Measurements from ENCODE around the gene ZDHHC18.

Gene ZDHHC18

DNA sequence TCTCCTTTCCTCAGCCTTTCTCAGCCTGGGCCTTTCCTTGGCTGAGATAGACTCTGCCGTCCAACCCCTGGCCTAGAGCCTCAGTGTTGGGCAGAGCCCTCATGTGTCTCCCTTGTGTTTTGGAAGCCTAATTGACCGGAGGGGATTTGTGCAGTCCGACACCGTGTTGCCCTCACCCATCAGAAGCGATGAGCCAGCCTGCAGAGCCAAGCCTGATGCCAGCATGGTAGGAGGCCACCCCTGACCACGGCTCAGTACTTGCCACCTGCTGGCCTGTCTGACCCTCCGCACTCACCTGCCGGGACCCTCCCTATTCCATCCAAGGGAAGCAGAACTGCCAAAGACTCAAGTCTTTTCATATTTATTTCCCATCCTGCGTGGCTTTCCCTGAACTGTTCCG is 27.1 kb downstream of the ZDHHC18 start:
- Histone ChIP-seq H3K27me3 (ENCODE audit: insufficient read depth, poor library complexity, severe bottlenecking) (no peaks in the 10 kb centered on the region), H3K4me3 (ENCODE audit: severe bottlenecking) (no peak overlapping the region), H3K27ac (ENCODE audit: poor library complexity, severe bottlenecking) (peak overlapping the region; percentile 98), H3K9me3 (ENCODE audit: severe bottlenecking) (no peaks in the 10 kb centered on the region), H3K36me3 (ENCODE audit: low read depth) (peaks cover 40% of the 10 kb centered on the region), H3K4me1 (ENCODE audit: insufficient read depth, poor library complexity, severe bottlenecking) (peaks cover 45% of the 10 kb centered on the region)
- DNase-seq (ENCODE audit: low spot score) (no peak), ATAC-seq (ENCODE audit: low read depth) (no peak)
- TF ChIP-seq, protein P1, sequence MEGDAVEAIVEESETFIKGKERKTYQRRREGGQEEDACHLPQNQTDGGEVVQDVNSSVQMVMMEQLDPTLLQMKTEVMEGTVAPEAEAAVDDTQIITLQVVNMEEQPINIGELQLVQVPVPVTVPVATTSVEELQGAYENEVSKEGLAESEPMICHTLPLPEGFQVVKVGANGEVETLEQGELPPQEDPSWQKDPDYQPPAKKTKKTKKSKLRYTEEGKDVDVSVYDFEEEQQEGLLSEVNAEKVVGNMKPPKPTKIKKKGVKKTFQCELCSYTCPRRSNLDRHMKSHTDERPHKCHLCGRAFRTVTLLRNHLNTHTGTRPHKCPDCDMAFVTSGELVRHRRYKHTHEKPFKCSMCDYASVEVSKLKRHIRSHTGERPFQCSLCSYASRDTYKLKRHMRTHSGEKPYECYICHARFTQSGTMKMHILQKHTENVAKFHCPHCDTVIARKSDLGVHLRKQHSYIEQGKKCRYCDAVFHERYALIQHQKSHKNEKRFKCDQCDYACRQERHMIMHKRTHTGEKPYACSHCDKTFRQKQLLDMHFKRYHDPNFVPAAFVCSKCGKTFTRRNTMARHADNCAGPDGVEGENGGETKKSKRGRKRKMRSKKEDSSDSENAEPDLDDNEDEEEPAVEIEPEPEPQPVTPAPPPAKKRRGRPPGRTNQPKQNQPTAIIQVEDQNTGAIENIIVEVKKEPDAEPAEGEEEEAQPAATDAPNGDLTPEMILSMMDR (IDR thresholded peaks at IDR 0.05; ENCODE audit: poor library complexity, severe bottlenecking) = no peak

DNA sequence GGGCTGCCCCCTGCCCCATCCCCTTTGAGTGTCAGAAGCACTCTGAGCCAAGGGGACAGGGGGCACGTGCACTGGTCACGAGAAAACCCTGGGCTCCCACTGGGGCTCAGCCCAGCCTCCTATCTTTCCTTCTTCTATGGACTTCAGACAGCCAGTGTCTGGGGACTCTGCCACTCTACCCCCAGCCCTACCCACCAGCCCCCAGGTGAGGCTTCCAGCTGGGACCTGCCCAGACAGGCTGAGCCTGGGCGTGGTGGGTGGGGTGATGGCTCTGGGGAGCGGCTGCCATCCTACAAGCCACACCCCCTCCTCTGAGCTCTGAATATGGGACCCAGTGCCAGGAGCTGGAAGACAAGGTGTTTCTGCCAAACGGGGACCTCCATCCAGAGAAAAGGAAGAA is 28.4 kb downstream of the ZDHHC18 start:
- H3K9me3 ChIP-seq (ENCODE audit: severe bottlenecking) = no peaks in the 10 kb centered on the region
- no peak overlapping the region for H3K4me3 ChIP-seq (ENCODE audit: severe bottlenecking)
- peaks cover 36% of the 10 kb centered on the region for H3K36me3 ChIP-seq (ENCODE audit: low read depth)
- TF ChIP-seq, protein P1 (IDR thresholded peaks at IDR 0.05; ENCODE audit: poor library complexity, severe bottlenecking) = no peak
- DNase-seq (ENCODE audit: low spot score) (peak; percentile 88), ATAC-seq (ENCODE audit: low read depth) (peak; percentile 49)
- peaks cover 47% of the 10 kb centered on the region for H3K4me1 ChIP-seq (ENCODE audit: insufficient read depth, poor library complexity, severe bottlenecking)
- H3K27me3 ChIP-seq (ENCODE audit: insufficient read depth, poor library complexity, severe bottlenecking) = no peaks in the 10 kb centered on the region
- peak overlapping the region; percentile 98 for H3K27ac ChIP-seq (ENCODE audit: poor library complexity, severe bottlenecking)

DNA sequence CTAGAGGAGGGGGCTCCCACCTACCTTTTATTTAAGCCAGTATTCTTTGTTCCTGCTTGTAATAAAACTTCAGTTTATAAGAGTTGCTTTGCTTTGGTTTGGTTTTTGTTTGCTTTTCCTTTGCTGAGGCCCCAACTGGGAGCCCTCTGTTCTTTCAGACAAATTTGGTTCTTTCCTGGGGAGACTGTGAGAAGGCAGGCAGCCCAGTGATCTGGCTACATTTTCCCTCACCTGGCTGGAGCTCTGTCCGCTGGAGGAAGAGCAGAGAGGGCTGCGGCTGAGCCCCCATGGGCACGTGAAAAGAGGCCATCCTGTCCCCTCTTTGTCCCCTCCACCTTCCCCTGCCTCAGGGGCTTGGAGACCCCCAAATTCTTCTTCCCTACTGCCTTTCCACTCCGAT is 29.1 kb downstream of the ZDHHC18 start:
- ATAC-seq (ENCODE audit: low read depth) (no peak), DNase-seq (ENCODE audit: low spot score) (no peak)
- peak overlapping the region; percentile 98 for H3K27ac ChIP-seq (ENCODE audit: poor library complexity, severe bottlenecking)
- no peaks in the 10 kb centered on the region for H3K27me3 ChIP-seq (ENCODE audit: insufficient read depth, poor library complexity, severe bottlenecking)
- TF ChIP-seq, protein P1 (IDR thresholded peaks at IDR 0.05; ENCODE audit: poor library complexity, severe bottlenecking) = no peak
- H3K4me3 ChIP-seq (ENCODE audit: severe bottlenecking) = no peak overlapping the region
- H3K9me3 ChIP-seq (ENCODE audit: severe bottlenecking) = no peaks in the 10 kb centered on the region
- peaks cover 28% of the 10 kb centered on the region for H3K36me3 ChIP-seq (ENCODE audit: low read depth)
- peaks cover 47% of the 10 kb centered on the region for H3K4me1 ChIP-seq (ENCODE audit: insufficient read depth, poor library complexity, severe bottlenecking)

DNA sequence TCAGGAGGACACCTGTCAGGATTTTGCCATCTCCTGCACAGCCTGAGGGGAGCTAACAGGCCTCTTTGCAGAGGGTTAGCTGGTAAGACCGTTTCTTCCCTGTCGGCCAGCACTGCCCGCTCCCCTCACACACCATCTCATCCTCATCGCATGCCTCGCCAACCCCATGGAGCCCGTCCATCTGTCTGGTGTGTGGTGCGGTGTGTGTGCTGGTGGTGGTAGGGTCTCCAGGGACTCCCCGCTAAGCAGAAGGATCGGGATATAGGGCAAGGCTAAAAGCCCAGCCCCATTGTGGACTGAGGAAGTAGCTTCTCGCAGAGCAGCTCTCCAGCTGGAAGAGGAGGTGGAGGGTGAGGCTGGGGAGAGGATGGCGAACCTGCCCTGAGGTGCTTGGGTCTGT is 29.7 kb downstream of the ZDHHC18 start:
- Histone ChIP-seq H3K4me3 (ENCODE audit: severe bottlenecking) (no peak overlapping the region), H3K27ac (ENCODE audit: poor library complexity, severe bottlenecking) (peak overlapping the region; percentile 98), H3K9me3 (ENCODE audit: severe bottlenecking) (no peaks in the 10 kb centered on the region), H3K4me1 (ENCODE audit: insufficient read depth, poor library complexity, severe bottlenecking) (peaks cover 53% of the 10 kb centered on the region), H3K36me3 (ENCODE audit: low read depth) (peaks cover 23% of the 10 kb centered on the region), H3K27me3 (ENCODE audit: insufficient read depth, poor library complexity, severe bottlenecking) (no peaks in the 10 kb centered on the region)
- ATAC-seq (ENCODE audit: low read depth) (no peak), DNase-seq (ENCODE audit: low spot score) (no peak)
- TF ChIP-seq, protein P1 (IDR thresholded peaks at IDR 0.05; ENCODE audit: poor library complexity, severe bottlenecking) = no peak

DNA sequence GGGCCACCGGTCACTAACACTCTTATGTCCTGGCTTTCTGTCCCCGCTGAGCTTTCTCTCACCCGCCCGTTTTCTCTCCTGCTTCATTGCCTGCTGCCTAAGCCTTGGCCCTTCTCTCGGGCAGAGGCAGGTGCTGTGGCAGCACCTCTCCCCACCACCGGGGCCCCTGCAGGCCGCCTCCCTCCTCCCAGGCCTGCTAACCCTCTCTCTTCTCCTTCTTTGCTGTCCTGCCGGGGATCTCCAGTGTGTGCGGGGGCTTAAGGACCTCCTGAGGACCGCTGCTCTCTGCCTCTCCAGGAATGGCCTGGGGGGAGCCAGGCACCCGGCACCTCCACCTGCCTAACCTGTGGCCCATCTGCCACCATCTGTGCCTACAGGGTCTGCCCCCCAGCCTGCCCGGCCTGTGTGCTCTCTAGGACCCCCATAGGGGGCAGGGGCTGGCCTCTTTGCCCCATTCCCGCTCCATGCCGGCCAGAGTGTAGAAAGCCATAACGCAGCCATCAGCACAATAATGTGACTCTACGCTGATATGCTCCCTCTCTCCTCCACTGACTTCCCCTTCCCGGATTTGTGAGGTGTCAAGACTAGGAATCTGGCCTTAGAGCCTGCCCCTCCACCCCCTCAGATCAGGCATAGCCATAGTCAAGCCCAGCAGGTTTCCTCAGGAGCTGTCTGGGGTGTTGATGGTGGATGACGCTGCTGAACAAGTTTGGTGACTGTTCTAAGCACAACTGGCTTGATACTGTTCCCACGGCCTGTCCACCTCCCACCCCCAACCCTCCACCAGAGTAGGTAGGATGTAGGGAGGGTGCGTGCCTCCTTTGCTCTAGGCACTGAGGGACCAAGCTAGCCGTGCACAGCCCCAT is 30.3 kb downstream of the ZDHHC18 start:
- H3K27me3 ChIP-seq (ENCODE audit: insufficient read depth, poor library complexity, severe bottlenecking) = no peaks in the 10 kb centered on the region
- H3K36me3 ChIP-seq (ENCODE audit: low read depth) = peaks cover 16% of the 10 kb centered on the region
- ATAC-seq (ENCODE audit: low read depth) (no peak), DNase-seq (ENCODE audit: low spot score) (no peak)
- H3K4me1 ChIP-seq (ENCODE audit: insufficient read depth, poor library complexity, severe bottlenecking) = peaks cover 59% of the 10 kb centered on the region
- TF ChIP-seq, protein P1 (IDR thresholded peaks at IDR 0.05; ENCODE audit: poor library complexity, severe bottlenecking) = no peak
- H3K27ac ChIP-seq (ENCODE audit: poor library complexity, severe bottlenecking) = peak overlapping the region; percentile 98
- H3K9me3 ChIP-seq (ENCODE audit: severe bottlenecking) = no peaks in the 10 kb centered on the region
- H3K4me3 ChIP-seq (ENCODE audit: severe bottlenecking) = no peak overlapping the region
